GF-D8 (cell line): ENCODE data around the gene FAM217B.
A peak's percentile ranks its signal among the peaks of the same experiment; 100 is the strongest.
"Not testable (repeated sequence)": the region's sequence is repeated elsewhere in the genome, so short reads cannot be mapped to it uniquely, and the experiment has no call there.

Experiments
- DNase-seq: peaks from one replicate; lab custom pipeline; 2025; lab: John Stamatoyannopoulos, UW

Gene FAM217B

DNA sequence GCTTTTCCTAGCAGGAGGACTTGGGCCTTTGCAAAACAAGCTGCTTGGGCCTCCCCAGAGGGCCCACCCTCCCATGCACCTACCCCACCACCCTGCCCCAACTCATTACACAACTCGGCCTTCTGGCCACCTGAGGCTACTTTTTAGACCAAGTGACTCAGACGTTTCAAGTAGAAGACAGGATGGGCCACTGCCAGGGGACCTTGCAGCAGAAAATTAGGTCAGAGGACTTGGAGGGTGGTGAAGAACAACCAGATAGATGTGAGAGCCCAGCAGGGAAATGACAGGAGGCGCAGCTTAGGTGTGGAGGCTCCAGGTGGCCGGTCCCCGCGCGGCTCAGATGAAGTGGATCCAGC, 1.5 kb upstream of the FAM217B start:
- DNase-seq: no peak

DNA sequence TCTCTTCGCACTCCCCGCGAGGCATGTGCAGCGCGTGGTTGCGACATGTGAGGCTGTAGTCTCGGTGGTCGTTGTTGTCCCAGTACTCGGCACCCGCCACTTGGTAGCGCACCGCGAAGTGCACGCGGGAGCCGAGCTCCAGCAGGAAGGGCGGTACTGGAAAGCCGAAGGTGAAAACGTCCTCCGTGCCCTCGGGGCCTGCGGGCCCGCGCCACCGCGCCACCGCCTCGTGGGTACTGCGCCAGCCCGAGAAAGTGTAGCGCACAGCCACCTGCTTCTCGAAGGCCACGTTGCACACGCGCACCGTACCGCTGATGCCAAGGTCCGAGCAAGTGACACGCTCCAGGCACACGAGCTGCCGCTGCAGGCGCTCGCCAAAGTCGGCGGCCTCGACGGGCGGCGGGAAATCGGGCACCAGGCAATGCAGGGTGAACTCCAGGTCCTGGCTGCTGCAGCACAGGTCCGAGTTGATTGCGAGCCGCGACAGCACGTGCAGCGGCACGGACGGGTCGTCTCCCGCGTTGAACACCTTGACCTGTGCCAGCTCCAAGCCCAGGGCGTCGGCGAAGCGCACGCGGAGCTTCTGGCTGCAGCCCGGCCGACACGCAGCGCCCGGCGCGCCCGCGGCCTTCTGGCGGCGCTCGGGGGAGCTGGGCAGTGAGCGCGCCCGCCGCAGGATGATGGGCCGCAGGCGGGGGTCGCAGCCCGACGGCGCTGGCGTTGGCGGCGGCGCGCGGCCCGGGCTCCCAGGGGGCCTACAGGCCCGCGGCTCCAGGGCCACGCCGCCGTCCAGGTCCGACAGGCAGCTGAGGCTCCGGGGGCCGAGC, 924 bp upstream of the FAM217B start:
- no peak for DNase-seq

DNA sequence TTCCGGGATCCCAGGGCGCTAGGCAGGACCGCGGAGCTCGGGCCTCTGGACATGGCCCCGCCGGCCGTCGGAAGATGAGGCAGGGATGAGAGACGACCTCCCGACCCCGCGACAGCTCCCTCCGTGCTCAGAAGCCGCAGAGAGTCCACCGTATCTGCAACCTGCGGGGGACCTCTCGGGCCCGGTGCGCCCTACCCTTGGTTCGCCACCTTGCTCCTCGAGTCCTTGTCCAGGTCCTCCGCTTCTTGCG, 385 bp upstream of the FAM217B start:
- no peak for DNase-seq

DNA sequence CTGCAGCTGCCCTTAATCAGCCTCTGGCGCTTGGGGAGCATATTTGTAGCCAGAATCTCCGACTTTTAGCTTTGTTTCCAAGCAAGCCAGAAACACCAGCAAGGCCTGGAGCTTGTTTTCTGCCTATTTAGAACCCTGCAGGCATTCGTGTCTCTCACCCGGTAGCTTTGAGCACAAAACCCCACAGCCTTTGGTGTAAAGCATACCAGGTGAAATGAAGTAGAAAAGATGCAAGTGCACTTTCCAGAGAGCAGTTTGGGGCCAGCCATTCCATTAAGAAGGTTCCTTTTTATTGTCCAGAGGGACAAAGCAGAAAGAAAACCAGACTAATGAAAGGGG, 736 bp downstream of the FAM217B start:
- DNase-seq: no peak

DNA sequence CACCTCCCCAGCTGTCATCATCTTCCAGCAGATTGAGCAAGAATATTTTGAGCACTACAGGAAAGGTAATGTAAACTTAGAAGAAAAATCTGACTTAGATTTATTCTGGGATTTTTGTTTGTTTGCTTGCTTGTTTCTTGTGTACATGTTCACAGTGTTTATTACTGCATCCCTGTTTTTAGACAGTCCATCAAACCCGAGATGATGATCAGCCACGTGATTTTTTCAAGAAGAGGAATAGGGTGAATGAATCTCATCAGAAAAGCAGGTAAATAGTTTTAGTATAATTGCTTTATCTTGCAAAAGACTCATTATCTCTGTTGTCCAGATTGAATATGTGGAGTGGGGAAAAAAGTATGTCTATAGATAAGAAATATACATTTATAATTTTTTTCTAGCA, 2.1 kb downstream of the FAM217B start:
- no peak for DNase-seq

DNA sequence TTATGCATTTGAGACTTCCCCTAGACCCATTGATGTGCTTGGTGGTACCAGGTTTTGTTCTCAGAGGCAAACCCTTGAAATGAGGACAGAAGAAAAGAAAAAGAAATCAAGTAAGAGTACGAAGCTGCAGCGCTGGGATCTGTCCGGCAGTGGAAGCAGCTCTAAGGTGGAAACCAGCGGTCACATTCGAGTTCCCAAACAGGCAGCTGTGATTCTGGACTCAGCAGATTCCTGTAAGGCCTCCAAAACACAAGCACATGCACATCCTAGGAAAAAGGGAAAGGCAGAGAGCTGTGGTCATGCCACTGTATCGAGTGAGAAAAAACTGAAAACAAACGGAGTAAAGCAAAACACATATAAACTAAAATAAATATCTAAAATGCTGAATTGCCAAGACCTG, 4.5 kb downstream of the FAM217B start:
- no peak for DNase-seq

DNA sequence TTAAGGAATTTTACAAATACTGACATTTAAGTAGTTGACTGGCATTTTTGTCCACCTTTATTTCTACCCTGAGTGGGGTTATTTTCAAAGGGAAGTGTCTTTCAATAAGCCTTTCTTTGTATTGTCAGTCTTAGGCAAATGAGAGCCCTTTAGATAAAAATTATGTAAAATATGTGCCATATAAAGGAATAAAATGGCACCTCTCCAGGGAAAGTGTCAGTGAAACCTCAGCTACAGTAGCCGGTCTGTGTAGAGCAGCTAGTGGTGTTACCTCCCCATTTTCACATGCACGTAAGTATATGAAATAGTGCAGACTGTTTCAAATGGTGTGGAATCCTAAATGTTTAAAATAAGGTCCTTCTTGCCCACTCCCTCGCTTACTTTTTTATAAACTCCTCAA, 5.0 kb downstream of the FAM217B start:
- DNase-seq: no peak

DNA sequence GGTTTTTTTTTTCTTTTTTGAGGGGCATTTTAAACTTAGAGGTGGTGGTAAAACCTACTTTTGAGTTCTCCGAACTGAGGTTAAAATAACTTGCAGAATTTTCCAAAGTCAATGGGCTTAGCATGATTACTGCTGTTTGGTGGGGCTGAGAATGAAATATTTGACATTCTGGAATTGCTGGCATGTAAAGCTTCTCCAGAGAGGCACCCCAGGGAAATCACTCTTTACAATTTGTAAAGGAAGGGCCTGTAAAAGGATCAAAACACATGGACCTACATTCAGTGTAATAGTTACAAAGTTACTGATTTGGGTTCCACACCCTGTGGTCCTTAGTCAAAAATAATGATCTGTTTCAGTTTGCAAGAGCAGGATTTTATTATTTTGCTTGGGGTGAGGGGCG, 5.5 kb downstream of the FAM217B start:
- DNase-seq: no peak

DNA sequence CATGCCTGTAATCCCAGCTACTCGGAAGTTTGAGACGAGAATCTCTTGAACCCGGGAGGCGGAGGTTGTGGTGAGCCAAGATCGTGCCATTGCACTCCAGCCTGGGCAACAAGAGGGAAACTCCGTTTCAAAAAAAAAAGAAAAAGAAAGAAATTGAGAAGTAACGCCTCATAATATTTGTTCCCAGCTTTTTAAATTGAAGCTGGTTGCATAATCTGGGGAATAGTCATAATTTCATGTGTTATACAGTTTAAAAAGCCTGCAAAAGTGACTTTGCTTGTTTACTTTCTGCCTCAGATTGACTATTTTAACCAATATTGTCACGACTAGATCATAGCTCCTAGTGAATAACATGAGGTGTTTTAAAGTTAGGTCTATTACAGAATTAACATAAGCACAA, 7.2 kb downstream of the FAM217B start:
- DNase-seq: no peak

DNA sequence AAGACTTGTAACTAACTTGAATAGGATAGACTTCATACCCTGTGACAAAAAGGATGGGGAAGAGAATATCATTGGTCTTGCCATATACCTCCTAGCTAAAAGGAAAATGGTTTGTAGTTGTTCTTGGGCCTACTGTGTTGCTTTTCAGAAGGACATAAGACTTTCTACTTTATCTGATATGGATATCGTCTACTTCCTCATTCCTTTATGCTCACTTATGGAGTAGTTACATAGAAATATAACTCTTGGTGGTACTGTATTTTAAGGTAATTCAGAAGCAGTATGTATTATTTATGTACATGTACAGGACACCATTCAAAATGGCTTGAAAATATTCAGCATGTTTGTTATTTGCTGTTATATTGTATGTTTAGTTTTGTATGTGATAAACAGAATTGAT, 8.0 kb downstream of the FAM217B start:
- peak; percentile 19 for DNase-seq

DNA sequence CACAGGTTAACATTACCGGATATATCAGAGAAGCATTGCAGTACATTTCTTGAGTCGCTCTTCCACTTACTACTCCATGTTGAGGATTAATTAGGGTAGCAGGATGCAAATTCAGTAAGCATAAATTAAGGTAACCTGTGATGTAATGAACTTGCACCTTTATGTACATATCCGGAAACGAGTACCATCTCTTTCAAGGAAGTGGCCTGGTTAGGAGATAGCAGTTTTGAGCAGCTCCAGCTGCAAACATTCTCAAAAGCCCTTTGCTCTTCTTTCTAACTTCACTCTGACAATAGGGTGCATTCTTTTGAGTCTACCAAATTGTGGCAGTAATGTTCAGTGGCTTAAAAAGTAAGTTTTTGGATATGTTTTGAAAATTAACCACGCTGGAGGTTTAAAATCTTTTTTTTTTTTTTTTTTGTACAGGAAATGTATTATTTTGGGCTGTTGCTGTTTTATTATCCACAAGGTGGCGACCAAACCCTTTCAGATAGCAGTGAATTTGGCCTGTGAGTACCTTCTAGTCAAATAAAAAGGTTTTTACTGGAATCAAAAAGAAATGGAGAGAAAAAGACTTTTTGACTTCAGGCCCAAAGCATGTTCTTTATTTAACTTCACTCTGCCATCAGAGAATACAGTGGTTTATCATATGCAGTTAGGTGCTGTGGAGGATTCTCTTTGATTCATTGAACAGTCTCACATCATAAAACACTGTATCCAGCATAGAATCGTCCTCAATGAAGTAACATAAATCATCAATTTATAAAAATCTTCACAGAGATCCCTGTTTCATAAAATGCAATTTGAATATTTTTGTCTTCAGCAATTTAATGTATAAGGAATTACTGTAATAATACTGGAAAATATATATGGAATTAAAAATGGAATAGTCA, 8.9 kb downstream of the FAM217B start:
- DNase-seq: peak; percentile 44

DNA sequence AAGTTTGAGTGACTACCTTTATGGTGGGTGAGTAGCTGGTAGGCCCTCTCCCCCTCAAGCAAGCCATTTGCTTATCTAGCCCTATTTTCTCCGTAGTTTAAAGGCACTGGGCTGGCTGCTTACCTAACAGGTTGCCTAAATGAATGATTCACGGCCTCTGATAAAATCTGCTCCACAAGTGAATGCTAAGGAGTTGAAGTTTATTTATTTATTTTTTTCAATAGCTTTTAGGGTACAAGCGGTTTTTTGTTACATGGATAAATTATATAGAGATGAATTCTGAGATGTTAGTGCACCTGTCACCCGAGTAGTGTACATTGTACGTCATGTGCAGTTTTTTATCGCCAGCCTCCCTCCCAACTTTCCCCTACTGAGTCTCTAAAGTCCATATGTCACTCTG, 9.7 kb downstream of the FAM217B start:
- no peak for DNase-seq

DNA sequence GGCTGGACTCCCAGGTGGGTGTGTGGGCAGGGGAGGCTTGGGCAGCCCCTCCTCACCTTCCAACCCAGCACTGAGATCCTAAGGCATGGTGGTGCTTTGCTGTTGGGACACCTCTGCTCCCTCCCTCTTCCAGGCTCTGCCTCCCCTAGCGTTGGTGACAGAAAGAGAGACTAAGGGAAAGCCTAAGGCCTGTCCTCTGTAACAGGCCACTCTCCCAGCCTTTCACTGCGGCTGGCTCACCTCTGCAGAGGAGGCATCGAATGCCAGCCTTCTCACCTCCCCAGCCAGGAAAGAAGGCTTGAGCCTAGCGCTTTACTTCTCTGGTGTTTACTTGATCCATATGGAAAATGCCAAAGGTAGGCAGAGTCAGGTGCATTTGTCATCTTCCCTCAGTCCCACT, 14.5 kb downstream of the FAM217B start:
- no peak for DNase-seq

DNA sequence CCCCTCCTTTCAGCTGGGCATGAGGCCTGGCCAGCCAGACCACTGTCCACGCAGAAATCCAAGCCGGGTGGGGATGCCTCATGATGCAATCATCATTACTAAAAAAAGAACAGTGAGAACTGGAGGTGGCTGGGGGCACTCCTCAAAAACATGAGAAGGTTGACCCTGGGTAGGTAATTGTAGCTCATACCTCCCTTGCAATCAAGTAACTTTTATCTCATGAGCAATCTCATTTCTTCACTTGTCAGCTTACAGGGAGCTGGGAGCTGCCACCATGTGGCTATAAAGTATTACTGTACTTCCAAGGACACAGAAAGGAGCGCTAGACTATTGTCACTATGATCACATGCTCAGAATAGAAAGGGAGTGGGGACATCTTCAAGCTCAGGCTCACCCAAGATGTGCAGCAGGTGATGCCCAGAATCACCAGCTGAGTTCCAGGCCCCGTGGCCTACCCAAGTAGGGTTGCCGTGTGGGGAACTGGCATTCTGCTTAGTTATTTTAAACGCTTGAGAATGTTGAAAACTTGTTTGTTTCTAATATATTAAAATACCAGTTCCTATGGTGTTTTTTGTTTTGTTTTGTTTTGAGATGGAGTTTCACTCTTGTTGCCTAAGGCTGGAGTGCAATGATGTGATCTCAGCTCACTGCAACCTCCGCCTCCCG, 15.1 kb downstream of the FAM217B start:
- DNase-seq: peak; percentile 45

DNA sequence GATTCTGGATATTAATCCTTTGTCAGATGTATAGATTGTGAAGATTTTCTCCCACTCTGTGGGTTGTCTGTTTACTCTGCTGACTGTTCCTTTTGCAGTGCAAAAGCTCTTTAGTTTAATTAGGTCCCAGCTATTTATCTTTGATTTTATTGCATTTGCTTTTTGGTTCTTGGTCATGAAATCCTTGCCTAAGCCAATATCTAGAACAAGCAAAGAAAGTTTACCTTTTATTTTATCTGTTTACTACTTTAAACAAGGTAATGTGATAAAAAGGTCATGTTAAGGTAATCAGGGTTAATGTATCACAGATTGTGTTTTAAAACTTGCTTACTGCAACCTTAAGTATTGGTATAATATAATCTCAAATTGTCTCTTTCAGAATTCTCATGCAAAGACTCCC, 17.4 kb downstream of the FAM217B start:
- DNase-seq: not testable (repeated sequence)

DNA sequence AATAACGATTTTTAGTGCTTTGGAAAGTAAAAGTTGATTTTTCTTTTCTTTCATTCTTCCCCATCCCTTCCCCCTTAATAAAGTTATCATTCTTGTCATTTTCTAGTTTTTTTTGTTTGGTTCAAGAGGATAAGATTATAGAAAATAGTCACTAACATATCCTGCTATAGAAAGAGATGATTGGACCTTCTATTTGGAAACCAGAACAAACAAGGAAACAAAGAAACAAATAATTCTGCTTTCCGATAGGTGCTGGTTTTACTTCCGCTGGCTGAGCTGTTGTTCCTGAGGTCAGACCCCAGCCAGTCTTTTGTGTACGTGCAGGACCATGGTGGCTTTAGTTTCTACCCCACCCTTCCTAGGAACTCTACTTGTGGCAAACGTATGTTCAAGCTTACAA, 17.9 kb downstream of the FAM217B start, which contains the start of gene CDH26:
Gene CDH26, plus strand, starts transcription at position 301 of the 400 bp plus-strand sequence. CDS start 304 bp downstream, outside the sequence.
- no peak for DNase-seq

DNA sequence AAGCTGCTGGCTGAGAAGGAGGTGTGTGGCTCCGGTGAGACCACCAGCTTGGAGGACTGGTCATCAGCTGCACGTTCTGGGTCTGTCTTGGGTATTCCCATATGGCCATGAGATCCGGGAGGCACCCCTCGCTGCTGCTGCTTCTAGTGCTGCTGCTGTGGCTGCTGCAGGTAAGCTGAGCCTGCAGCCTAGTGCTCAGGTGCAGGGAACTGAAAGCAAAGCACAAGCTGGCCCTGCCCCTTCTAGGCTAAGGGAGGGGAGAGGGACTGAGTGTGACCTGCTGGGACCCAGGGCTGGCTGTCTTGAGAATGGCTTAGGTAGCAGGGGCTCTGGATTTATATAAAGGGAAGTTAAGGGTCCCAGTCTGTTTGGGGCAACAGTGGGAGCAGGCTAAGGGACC, 18.4 kb downstream of the FAM217B start:
- DNase-seq: no peak

DNA sequence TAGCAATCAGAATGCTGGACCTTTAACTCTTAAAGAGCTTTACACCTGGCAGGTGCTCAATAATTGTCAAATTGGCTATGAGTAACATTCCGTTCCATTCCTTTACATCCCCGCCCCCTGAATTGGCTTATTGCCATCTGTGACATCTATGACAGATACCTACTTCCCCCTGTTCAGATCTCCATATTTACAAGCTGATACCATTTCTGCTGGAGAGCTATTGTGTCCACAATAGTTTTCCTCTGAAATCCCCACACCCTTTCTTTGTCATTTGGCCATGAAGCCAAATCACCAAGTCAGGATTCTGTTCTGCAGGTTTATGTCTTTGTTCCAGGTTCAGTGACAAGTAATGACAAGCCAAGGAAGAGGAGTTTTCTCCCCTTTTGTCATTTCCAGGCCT, 21.2 kb downstream of the FAM217B start:
- DNase-seq: no peak

DNA sequence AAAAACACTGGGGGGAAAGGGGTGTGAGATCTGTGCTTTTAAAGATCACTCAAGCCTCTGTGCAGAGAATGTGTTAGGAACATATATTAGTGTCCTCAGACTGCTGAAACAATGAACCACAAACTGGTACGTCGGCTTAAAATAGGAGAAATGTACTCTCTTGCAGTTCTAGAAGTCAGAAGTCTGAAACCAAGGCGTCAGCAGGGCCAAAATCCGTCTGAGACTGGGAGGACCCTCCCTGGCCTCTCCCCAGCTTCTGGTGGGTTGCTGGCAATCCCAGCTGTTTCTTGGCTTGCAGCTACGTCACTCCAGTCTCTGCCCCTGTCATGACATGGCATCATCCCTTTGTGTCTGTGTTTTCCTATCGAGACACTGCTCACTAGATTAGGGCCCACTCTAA, 22.0 kb downstream of the FAM217B start:
- no peak for DNase-seq

DNA sequence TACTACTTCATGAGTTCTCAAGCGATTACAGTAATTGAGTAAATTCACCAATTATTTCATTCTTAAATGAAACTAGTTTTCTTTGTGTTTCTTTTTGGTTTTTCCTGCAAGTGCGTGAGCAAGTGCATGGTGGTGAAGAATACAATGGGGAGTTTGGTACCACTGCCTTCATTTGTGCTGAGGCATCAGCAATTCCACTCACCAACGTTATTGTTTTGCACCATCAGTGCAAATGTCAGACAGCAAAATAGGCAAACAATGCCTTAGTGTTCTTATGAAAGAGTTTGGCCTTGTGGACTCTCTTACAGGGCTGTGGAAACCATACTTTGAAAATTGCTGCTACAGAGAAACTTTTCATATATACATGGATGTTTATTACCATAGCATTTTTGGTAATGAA, 26.2 kb downstream of the FAM217B start:
- DNase-seq: no peak

DNA sequence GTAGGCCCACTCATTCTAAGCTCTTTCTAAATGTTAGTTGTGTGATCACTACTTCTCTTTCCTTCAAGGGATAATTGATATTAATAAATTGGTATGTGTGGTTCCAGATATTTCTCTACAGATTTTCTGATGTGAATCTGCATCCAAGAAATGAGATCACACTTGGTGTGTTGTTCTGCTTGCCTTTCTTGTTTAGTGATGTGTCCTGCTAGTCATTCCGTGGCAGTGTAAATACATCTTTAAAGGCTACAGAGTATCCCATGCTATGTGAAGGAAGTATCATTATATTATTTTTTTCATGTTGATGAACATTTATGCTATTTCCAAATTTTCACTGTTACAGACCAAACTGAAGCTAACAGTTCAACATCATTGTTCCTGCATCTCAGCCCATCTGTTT, 31.2 kb downstream of the FAM217B start:
- DNase-seq: no peak

DNA sequence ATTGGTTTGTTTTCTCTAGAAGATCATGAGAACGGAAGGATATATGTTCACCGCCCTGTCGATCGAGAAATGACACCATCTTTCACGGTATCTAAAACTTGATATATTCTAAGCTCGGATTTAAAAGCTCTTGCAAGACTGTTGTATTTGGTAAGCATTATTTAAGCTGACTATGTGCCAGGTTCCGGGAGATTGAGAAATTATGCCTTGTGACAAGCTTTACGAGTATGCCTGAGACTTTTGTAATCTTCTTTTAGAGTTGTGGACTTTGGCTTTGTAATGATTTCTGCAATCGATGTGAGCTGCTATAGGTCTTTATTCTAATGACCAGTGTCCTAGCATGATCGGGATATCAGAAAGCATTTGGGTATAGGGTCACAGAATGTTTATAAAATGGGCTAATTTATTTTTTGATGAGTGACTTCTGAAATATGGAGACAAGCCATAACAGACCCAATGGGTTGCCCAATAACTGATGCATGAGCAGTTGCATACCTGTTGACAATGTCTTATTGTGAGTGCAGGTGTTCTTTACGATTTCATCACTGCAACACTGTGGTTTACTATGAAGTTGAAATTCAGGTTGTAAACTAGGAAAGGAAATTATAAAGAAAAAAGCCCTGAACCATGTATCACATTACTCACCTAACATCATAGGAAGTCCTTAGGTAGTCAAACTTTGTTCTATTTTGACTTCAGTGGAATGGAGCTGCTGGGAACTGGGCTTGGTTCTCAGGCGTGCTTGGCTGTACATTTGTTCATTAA, 32.0 kb downstream of the FAM217B start:
- peak; percentile 55 for DNase-seq
